Measurements from ENCODE around the gene MYO10. TPM values are rescaled to one million over a fixed set of nuclear protein-coding genes. Genes with fewer than 3 reads are reported as not detected.

The MYO10 gene
- total and polyA plus RNA-seq, 2 experiments from 2014 or later: 33.7 to 52.4 TPM

DNA sequence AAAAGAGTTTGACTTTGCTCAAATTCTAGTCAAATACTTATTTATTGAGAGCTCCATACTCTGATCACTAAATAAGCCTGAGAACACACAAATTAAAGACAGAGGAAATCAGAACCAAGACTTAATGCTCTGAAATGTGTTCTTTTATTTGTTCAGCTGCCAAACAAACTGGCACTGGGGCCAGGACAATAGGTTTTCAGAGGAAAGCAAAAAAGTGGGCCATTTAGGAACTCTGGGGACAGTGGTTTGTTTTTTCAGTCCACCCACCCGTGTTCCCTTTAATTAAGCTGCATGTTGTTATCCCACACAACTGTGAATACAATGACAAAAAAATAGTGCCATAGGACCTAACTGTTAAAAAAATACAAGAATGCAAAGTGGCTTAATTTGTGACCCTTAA lies 223.9 kb downstream of the MYO10 start:
- Histone ChIP-seq H4K20me1 (ENCODE audit: insufficient read depth, poor library complexity, severe bottlenecking) (no peaks in the 10 kb centered on the region), H3K4me2 (no peak overlapping the region)

DNA sequence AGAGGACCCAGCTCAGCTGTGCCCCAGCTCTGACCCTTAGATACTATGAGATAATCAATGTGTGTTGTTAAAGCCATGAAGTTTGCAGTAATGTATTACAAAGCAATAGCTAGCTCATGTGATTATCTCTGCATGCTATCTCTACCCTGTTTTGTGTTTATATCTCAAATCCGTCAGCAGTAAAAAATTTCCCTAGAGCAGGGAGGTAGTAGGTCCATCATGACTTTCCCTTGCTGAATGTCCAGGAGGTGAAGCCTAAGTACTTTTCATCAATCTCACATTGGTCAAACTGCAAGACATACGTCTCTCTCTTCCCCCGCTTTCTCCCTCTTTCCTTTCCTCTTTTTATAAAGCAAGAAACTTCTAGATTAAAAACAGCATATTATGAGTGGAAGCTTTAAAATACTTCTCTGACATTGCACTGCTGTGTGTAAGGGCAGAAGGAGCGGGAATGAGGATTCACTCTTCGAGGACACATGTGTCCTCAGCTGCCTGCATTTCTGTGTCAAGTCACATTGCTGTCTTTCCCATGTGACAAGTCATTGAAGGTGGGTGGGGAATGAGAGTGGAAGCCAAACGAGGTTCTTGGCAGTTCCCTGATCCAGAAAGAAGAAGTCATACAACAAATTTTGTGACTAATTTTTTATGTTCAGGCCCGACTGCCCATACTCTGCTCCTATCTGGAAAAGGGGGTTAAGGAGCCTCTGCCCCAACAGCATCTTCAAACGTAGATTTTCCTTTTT lies 226.2 kb downstream of the MYO10 start:
- H3K4me1 ChIP-seq (ENCODE audit: insufficient read depth): peaks cover 18% of the 10 kb centered on the region
- H3K79me2 ChIP-seq: peaks cover 44% of the 10 kb centered on the region
- no peaks in the 10 kb centered on the region for H3K27me3 ChIP-seq
- H2AFZ ChIP-seq: no peak overlapping the region
- H4K20me1 ChIP-seq (ENCODE audit: insufficient read depth, poor library complexity, severe bottlenecking): no peaks in the 10 kb centered on the region
- WGBS (ENCODE audit: low lambda C conversion rate, missing lambda C conversion rate): 83% methylated on average over 8 of the region's 8 CpGs
- H3K4me3 ChIP-seq: no peak overlapping the region
- TF ChIP-seq CTCF (IDR thresholded peaks at IDR 0.05; ENCODE audit: poor library complexity) (no peak), EZH2 (IDR thresholded peaks at IDR 0.05; ENCODE audit: borderline replicate concordance) (no peak), EZH2phosphoT487 (IDR thresholded peaks at IDR 0.05; ENCODE audit: low read depth, severe bottlenecking, unreplicated experiment) (no peak)
- no peak overlapping the region for H3K4me2 ChIP-seq
- no peaks in the 10 kb centered on the region for H3K9me2 ChIP-seq (replicated peaks; ENCODE audit: insufficient read depth)
- H3K36me3 ChIP-seq (replicated peaks; ENCODE audit: insufficient read depth, low read depth): peaks cover 5% of the 10 kb centered on the region
- H3K9me3 ChIP-seq (ENCODE audit: low read depth): no peaks in the 10 kb centered on the region
- H3K27ac ChIP-seq: no peak overlapping the region
- DNase-seq (ENCODE audit: low spot score): no peak

More for the DNA sequence above, 223.9 kb downstream of the MYO10 start:
- 80% methylated on average over 1 of the region's 1 CpG for WGBS (ENCODE audit: low lambda C conversion rate, missing lambda C conversion rate)
- no peaks in the 10 kb centered on the region for H3K27me3 ChIP-seq
- peaks cover 3% of the 10 kb centered on the region for H3K36me3 ChIP-seq (replicated peaks; ENCODE audit: insufficient read depth, low read depth)
- H2AFZ ChIP-seq: no peak overlapping the region
- no peaks in the 10 kb centered on the region for H3K9me3 ChIP-seq (ENCODE audit: low read depth)
- H3K9me2 ChIP-seq (replicated peaks; ENCODE audit: insufficient read depth): no peaks in the 10 kb centered on the region
- TF ChIP-seq CTCF (IDR thresholded peaks at IDR 0.05; ENCODE audit: poor library complexity): no peak
- DNase-seq (ENCODE audit: low spot score): no peak
- H3K4me1 ChIP-seq (ENCODE audit: insufficient read depth): peaks cover 18% of the 10 kb centered on the region
- no peak overlapping the region for H3K4me3 ChIP-seq
- H3K27ac ChIP-seq: no peak overlapping the region
- peaks cover 62% of the 10 kb centered on the region for H3K79me2 ChIP-seq

DNA sequence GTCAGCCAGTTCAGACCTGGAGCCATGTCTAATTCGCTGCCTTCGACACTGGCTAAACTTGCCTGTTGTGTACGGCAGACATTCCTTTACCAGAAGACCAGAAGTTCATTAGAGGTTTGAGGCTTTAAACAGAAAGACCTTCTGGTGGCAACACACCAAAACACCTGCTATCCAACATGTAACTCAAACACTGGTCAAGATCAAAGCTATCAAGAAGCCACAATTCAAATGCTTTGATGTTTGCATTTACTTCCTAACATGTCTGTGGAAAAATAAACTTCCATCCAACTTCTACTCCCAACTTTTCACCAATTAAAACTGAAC lies 228.3 kb downstream of the MYO10 start:
- H3K27ac ChIP-seq: no peak overlapping the region
- peaks cover 8% of the 10 kb centered on the region for H3K36me3 ChIP-seq (replicated peaks; ENCODE audit: insufficient read depth, low read depth)
- H3K9me2 ChIP-seq (replicated peaks; ENCODE audit: insufficient read depth): no peaks in the 10 kb centered on the region
- no peaks in the 10 kb centered on the region for H4K20me1 ChIP-seq (ENCODE audit: insufficient read depth, poor library complexity, severe bottlenecking)
- H3K27me3 ChIP-seq: no peaks in the 10 kb centered on the region
- H3K4me3 ChIP-seq: no peak overlapping the region
- DNase-seq (ENCODE audit: low spot score): no peak
- H3K9me3 ChIP-seq (ENCODE audit: low read depth): no peaks in the 10 kb centered on the region
- no peak overlapping the region for H2AFZ ChIP-seq
- WGBS (ENCODE audit: low lambda C conversion rate, missing lambda C conversion rate): 99% methylated on average over 3 of the region's 3 CpGs
- no peak overlapping the region for H3K4me2 ChIP-seq
- H3K79me2 ChIP-seq: peaks cover 29% of the 10 kb centered on the region
- H3K4me1 ChIP-seq (ENCODE audit: insufficient read depth): peaks cover 4% of the 10 kb centered on the region
- TF ChIP-seq EZH2 (IDR thresholded peaks at IDR 0.05; ENCODE audit: borderline replicate concordance): no peak
- TF ChIP-seq EZH2phosphoT487 (IDR thresholded peaks at IDR 0.05; ENCODE audit: low read depth, severe bottlenecking, unreplicated experiment): no peak
- TF ChIP-seq CTCF (IDR thresholded peaks at IDR 0.05; ENCODE audit: poor library complexity): no peak
